ENCODE data around the gene GLIPR1. TPM values are rescaled to one million over a fixed set of nuclear protein-coding genes. Genes with fewer than 3 reads are reported as not detected.
A peak's percentile ranks its signal among the peaks of the same experiment; 100 is the strongest.
"Not testable (repeated sequence)": the region's sequence is repeated elsewhere in the genome, so short reads cannot be mapped to it uniquely, and the experiment has no call there.

The GLIPR1 gene
- total and polyA plus RNA-seq, 7 donors, result 0.52 to 5.7 (median 4.4) TPM

DNA sequence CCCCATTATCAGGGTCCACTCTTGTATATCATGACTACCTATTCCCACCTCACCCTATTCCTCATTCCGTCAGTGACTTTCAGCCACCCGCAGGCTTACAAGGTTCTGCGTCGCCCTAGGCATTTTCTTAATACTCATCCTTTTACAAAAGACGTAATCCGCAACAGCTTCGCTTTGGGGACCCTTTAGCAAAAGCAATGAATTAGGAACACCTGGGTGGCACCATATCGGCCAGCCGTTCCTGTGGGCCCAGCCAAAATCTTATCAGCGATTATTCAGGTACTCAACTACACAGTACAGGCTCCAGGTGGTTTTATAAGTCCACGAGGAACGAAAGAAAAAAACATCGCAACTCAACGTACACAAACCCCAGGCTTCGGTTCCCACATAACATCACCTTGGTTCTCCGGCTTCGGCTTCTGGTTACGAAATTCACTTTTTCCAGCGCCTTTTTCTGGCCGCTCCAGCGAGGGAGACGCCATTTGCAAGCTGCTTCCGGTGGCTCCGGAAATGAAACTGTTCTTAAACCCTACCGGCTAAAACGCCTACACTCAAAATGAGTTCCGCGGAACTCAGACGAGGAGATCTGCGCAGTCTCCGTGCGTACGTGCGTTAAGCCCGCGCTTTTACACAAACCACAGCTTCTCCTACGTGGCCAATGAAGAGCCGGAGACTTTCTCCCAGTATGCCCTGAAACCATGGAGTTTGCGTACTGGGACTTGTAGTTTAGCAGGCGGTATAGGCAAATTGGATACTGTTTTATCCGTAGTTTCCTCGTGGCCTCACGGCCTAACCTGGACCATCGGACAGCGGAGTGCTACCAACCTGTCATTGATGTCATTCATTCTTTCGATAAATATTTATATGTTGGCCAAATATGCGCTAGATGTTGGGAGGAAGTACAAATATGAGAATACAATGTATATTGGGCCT lies 30.8 kb downstream of the GLIPR1 start, which contains the start of gene KRR1:
Gene KRR1 (minus strand): TSS at position 494 of the 933 bp plus-strand sequence. CDS start 12 bp downstream, at position 482.
- Histone ChIP-seq H3K27me3 (ENCODE audit: insufficient read depth in 3 of 3, low read length in 2 of 3) (no peaks in the 10 kb centered on the region), H3K4me1 (peaks cover 24% of the 10 kb centered on the region), H3K9me3 (no peaks in the 10 kb centered on the region), H3K27ac (peak within 1 kb of the TSS; percentile 84), H3K36me3 (ENCODE audit: insufficient read depth in 1 of 2, low read depth in 1 of 2) (peaks cover 0 to 7% of the 10 kb centered on the region in 2 donors), H3K4me3 (peak within 1 kb of the TSS; percentile 91)
- ATAC-seq, result peak; percentile 99 to 100 (median 100)
- DNase-seq, result peak; percentile 89 to 94
- TF ChIP-seq, protein P1, sequence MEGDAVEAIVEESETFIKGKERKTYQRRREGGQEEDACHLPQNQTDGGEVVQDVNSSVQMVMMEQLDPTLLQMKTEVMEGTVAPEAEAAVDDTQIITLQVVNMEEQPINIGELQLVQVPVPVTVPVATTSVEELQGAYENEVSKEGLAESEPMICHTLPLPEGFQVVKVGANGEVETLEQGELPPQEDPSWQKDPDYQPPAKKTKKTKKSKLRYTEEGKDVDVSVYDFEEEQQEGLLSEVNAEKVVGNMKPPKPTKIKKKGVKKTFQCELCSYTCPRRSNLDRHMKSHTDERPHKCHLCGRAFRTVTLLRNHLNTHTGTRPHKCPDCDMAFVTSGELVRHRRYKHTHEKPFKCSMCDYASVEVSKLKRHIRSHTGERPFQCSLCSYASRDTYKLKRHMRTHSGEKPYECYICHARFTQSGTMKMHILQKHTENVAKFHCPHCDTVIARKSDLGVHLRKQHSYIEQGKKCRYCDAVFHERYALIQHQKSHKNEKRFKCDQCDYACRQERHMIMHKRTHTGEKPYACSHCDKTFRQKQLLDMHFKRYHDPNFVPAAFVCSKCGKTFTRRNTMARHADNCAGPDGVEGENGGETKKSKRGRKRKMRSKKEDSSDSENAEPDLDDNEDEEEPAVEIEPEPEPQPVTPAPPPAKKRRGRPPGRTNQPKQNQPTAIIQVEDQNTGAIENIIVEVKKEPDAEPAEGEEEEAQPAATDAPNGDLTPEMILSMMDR (IDR thresholded peaks at IDR 0.05), result no peak
- intact Hi-C loops (cut with DNase I), result loop anchor here in 1 of 2 donors (2.0 to 5.0 kb wide), 2 partner anchors 121 to 521 kb away; partner anchors contain the start of genes GLIPR1L2 and PHLDA1
- 3 to 4% (median 4%) methylated on average over 47 of the region's 47 CpGs for WGBS, 3 donors

DNA sequence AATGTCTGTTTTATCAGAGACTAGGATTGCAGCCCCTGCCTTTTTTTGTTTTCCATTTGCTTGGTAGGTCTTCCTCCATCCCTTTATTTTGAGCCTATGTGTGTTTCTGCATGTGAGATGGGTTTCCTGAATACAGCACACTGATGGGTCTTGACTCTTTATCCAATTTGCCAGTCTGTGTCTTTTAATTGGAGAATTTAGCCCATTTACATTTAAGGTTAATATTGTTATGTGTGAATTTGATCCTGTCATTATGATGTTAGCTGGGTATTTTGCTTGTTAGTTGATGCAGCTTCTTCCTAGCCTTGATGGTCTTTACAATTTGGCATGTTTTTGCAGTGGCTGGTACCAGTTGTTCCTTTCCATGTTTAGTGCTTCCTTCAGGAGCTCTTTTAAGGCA lies 40.7 kb downstream of the GLIPR1 start:
- H3K4me1 ChIP-seq; H3K36me3 ChIP-seq (ENCODE audit: insufficient read depth in 1 of 2, low read depth in 1 of 2); ATAC-seq; H3K27ac ChIP-seq; H3K27me3 ChIP-seq (ENCODE audit: insufficient read depth in 3 of 3, low read length in 2 of 3); DNase-seq; H3K9me3 ChIP-seq; H3K4me3 ChIP-seq; intact Hi-C loops (cut with DNase I): not testable (repeated sequence)

DNA sequence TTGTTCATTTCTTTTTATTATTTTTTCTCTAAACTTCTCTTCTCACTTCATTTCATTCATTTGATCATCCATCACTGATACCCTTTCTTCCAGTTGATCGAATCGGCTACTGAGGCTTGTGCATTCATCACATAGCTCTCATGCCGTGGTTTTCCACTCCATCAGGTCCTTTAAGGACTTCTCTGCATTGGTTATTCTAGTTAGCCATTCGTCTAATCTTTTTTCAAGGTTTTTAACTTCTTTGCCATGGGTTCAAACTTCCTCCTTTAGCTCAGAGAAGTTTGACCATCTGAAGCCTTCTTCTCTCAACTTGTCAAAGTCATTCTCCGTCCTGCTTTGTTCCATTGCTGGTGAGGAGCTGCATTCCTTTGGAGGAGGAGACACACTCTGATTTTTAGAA lies 41.6 kb downstream of the GLIPR1 start:
- ATAC-seq, result not testable (repeated sequence)

DNA sequence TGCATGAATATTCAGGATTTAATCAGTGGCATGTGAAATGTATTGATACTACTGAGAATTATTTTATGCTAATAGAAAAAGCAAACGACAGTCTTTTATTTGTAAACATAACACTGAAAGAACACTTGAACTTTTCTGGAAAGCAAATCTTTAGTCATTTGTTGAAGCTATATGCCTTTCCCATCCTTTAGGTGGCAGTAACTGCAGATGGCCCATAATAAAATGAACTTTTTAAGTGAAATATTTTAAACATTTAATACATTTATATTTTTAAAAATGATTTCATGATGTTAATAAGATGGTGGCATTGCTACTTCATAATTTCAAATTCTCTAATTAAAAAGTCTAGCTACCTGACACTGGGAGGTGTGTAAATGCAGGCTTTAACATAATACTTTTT lies 44.7 kb downstream of the GLIPR1 start:
- Histone ChIP-seq H3K36me3 (ENCODE audit: insufficient read depth in 1 of 2, low read depth in 1 of 2) (no peaks in the 10 kb centered on the region), H3K9me3 (no peaks in the 10 kb centered on the region), H3K4me1 (no peaks in the 10 kb centered on the region), H3K27me3 (ENCODE audit: insufficient read depth in 3 of 3, low read length in 2 of 3) (no peaks in the 10 kb centered on the region), H3K27ac (no peak overlapping the region), H3K4me3 (no peak overlapping the region)
- TF ChIP-seq, protein P1 (IDR thresholded peaks at IDR 0.05), result no peak
- no peak for DNase-seq
- intact Hi-C loops (cut with DNase I), result loop anchor here (5.0 kb wide), 1 partner anchor 512 kb away; no protein-coding TSS in a partner anchor
- WGBS, 3 donors, result 25 to 35% (median 33%) methylated on average over 1 of the region's 1 CpG
- no peak for ATAC-seq

More for the DNA sequence above, 41.6 kb downstream of the GLIPR1 start:
- H3K9me3 ChIP-seq; H3K4me1 ChIP-seq; H3K36me3 ChIP-seq (ENCODE audit: insufficient read depth in 1 of 2, low read depth in 1 of 2); DNase-seq; intact Hi-C loops (cut with DNase I); H3K27me3 ChIP-seq (ENCODE audit: insufficient read depth in 3 of 3, low read length in 2 of 3); H3K27ac ChIP-seq; H3K4me3 ChIP-seq: not testable (repeated sequence)
- 88 to 90% (median 90%) methylated on average over 5 of the region's 5 CpGs for WGBS, 3 donors

DNA sequence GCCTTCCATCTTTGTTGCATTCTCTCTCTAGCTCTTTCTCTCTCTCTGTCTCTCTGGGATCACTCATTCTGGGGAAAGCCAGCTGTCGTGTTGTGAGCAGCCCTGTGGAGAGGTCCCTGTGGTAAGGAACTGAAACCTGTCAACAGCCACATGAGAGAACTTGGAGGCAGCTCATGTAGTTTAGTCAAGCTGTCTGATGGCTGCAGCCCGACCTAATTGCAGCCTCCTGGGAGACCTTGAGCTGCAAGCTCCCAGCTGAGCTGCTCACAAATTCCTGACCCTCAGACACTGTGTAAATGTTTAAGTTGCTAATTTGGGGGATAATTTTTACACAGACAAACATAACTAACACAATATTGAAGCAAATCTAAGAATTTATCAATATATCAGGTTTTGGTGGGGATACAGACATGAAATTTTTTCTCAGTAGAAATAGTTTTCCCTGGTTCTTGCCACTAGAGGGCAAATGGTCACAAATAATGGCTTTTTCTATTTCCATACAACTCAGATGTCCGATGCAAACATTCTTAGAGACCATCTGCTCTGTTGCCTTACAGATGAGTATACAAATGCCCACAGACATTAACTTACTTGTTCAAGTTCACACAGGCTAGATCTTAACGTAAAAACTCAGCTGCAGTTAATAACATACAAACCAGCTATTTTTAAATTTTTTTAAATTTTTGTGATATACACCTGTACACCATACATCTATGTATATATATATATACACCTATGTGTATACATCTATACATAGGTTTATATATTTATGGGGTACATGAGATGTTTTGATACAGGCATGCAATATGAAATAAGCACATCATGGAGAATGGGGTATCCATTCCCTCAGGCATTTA lies 46.3 kb downstream of the GLIPR1 start:
- DNase-seq (no peak), ATAC-seq (no peak)
- TF ChIP-seq, protein P1 (IDR thresholded peaks at IDR 0.05), result peak; percentile 56
- 12 to 17% (median 16%) methylated on average over 4 of the region's 4 CpGs for WGBS, 3 donors
- intact Hi-C loops (cut with DNase I), result loop anchor here (5.0 kb wide), 1 partner anchor 510 kb away; no protein-coding TSS in a partner anchor
- Histone ChIP-seq H3K36me3 (ENCODE audit: insufficient read depth in 1 of 2, low read depth in 1 of 2) (no peaks in the 10 kb centered on the region), H3K27ac (no peak overlapping the region), H3K4me3 (no peak overlapping the region), H3K9me3 (no peaks in the 10 kb centered on the region), H3K4me1 (no peaks in the 10 kb centered on the region), H3K27me3 (ENCODE audit: insufficient read depth in 3 of 3, low read length in 2 of 3) (no peaks in the 10 kb centered on the region)
